Endodermal cell (in vitro differentiated cells): ENCODE results near the gene MUC3A. TPM values are rescaled to one million over a fixed set of nuclear protein-coding genes. Genes with fewer than 3 reads are reported as not detected.
"Not testable (repeated sequence)": the region's sequence is repeated elsewhere in the genome, so short reads cannot be mapped to it uniquely, and the experiment has no call there.

Source experiments
- DNase-seq: peaks from one replicate; pipeline ENCODE4 v3.0.0-alpha.2; 2017
- H3K27ac ChIP-seq: 2 replicates; pipeline ENCODE4 v1.5.1; 2013; ENCODE audit warnings: mild to moderate bottlenecking, low read depth, low read length, moderate library complexity
- H3K27me3 ChIP-seq: 2 replicates; pipeline ENCODE4 v1.6.1; 2013; ENCODE audit warnings: mild to moderate bottlenecking, low read length, moderate library complexity; ENCODE audit not compliant: insufficient read depth, control insufficient read depth, poor library complexity, severe bottlenecking
- H3K36me3 ChIP-seq: 2 replicates; pipeline ENCODE4 v1.7.0; 2013; ENCODE audit warnings: mild to moderate bottlenecking, low read length, moderate library complexity; ENCODE audit not compliant: control insufficient read depth, insufficient read depth
- H3K4me1 ChIP-seq: one replicate; pipeline ENCODE4 v1.7.0; 2013; ENCODE audit warnings: low read length; ENCODE audit not compliant: control insufficient read depth, insufficient read depth
- H3K4me3 ChIP-seq: 2 replicates; pipeline ENCODE4 v1.5.1; 2013; ENCODE audit warnings: mild to moderate bottlenecking, low read length, moderate library complexity
- H3K9ac ChIP-seq: 2 replicates; pipeline ENCODE4 v1.6.1; 2013; ENCODE audit warnings: mild to moderate bottlenecking, low read length, moderate library complexity; ENCODE audit not compliant: poor library complexity, severe bottlenecking; ENCODE audit errors: extremely low read depth
- H3K9me3 ChIP-seq: 2 replicates; pipeline ENCODE4 v1.6.1; 2013; ENCODE audit warnings: mild to moderate bottlenecking, low read length, moderate library complexity; ENCODE audit not compliant: control insufficient read depth
- H3K27ac Mint-ChIP-seq: 2 replicates; pipeline ENCODE4 v1.8.0; 2020; ENCODE audit warnings: mixed read lengths
- H3K27me3 Mint-ChIP-seq: 2 replicates; pipeline ENCODE4 v1.8.0; 2021; ENCODE audit warnings: mild to moderate bottlenecking, mixed read lengths; ENCODE audit not compliant: insufficient read depth
- H3K36me3 Mint-ChIP-seq: 2 replicates; pipeline ENCODE4 v1.8.0; 2020; ENCODE audit warnings: low read depth, mixed read lengths
- H3K4me1 Mint-ChIP-seq: 2 replicates; pipeline ENCODE4 v1.8.0; 2020; ENCODE audit warnings: mixed read lengths
- H3K4me3 Mint-ChIP-seq: 2 replicates; pipeline ENCODE4 v1.8.0; 2020; ENCODE audit warnings: mild to moderate bottlenecking, moderate library complexity, mixed read lengths
- H3K9me3 Mint-ChIP-seq: 2 replicates; pipeline ENCODE4 v1.8.0; 2020; ENCODE audit warnings: mild to moderate bottlenecking, mixed read lengths
- CTCF ChIP-seq: fragments of 200-600 bp; sonication (generic); conservative IDR thresholded peaks from 2 replicates; pipeline ENCODE4 v1.5.0; 2021; ENCODE audit warnings: antibody characterized with exemption, mild to moderate bottlenecking
- WGBS, 2 experiments: methylation state at CpG; one replicate each; pipeline versions ENCODE4 v1.1.5 to v1.1.7; 2013; ENCODE audit warnings: missing lambda C conversion rate in 2 of 2, mixed read lengths in 1 of 2; ENCODE audit not compliant: insufficient coverage in 1 of 2, insufficient read length in 1 of 2; 5-methylcytosine and 5-hydroxymethylcytosine counted together
- total RNA-seq, 2 donors: library from RNA; stranded (reverse); fragmentation: NEBNext Ultra II Directional in 1 of 2; extraction: Animal tissue kit (Norgen Biotek cat#: 25700) in 1 of 2; gene quantifications; 2 replicates in 1 of 2; 3 replicates in 1 of 2; pipeline ENCODE4 v1.2.1, GENCODE V29; 2021

MUC3A gene
- total RNA-seq, 2 donors from 2014 or later: 7.7 to 24.1 TPM

- WGBS, 2 experiments: 89% methylated on average over 6 of the region's 10 CpGs; no CpG with 5 or more reads in 1 of the 2 experiments
- not testable (repeated sequence) for H3K27me3 Mint-ChIP-seq, H3K9ac ChIP-seq, H3K27ac ChIP-seq, H3K27ac Mint-ChIP-seq, H3K4me1 ChIP-seq, H3K4me1 Mint-ChIP-seq, H3K36me3 ChIP-seq, H3K4me3 Mint-ChIP-seq, H3K9me3 ChIP-seq, DNase-seq, H3K36me3 Mint-ChIP-seq, H3K4me3 ChIP-seq, H3K27me3 ChIP-seq
- H3K9me3 Mint-ChIP-seq: peaks cover 12% of the 10 kb centered on the region
These were observed 50.7 kb downstream of the MUC3A start for GRCh38 chr7:101000025-101000424.

DNA sequence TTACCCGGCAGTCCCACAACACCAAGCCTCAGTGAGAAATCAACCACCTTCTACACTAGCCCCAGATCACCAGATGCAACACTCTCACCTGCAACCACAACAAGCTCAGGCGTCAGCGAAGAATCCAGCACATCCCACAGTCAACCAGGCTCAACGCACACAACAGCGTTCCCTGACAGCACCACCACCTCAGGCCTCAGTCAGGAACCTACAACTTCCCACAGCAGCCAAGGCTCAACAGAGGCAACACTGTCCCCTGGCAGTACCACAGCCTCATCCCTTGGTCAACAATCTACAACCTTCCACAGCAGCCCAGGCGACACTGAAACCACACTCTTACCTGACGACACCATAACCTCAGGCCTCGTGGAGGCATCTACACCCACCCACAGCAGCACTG is 53.0 kb downstream of the MUC3A start:
- H3K4me1 ChIP-seq, H3K4me1 Mint-ChIP-seq, H3K4me3 ChIP-seq, H3K27me3 Mint-ChIP-seq, DNase-seq, H3K36me3 ChIP-seq, H3K36me3 Mint-ChIP-seq, H3K9me3 ChIP-seq, H3K9ac ChIP-seq, H3K27ac Mint-ChIP-seq, H3K4me3 Mint-ChIP-seq, H3K9me3 Mint-ChIP-seq, H3K27ac ChIP-seq, H3K27me3 ChIP-seq: not testable (repeated sequence)
- WGBS, 2 experiments: no CpG with 5 or more reads among the region's 8 CpGs

DNA sequence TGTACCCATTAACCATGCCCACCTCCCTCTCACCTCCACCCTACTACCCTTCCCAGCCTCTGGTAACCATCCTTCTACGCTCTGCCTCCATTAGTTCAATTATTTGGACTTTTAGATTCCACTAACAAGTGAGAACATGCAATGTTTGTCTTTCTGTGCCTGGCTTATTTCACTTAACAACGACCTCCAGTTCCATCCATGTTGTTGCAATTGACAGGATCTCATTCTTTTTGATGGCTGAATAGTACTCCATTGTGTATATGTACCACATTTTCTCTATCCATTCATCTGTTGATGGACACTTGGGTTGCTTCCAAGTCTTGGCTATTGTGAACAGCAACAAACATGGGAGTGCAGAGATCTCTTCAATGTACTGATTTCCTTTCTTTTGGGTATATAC is 58.0 kb downstream of the MUC3A start:
- not testable (repeated sequence) for H3K9me3 ChIP-seq, H3K4me3 ChIP-seq, H3K4me3 Mint-ChIP-seq, H3K36me3 Mint-ChIP-seq, H3K36me3 ChIP-seq, DNase-seq, H3K9me3 Mint-ChIP-seq, H3K9ac ChIP-seq, H3K4me1 ChIP-seq, H3K27me3 ChIP-seq, H3K27me3 Mint-ChIP-seq, H3K27ac ChIP-seq, H3K4me1 Mint-ChIP-seq, H3K27ac Mint-ChIP-seq
- WGBS, 2 experiments: 82 to 100% methylated on average over 1 to 2 of the region's 2 CpGs

- H3K4me3 Mint-ChIP-seq: no peak overlapping the region
- no peak for DNase-seq
- H3K9me3 ChIP-seq: no peaks in the 10 kb centered on the region
- H3K4me1 Mint-ChIP-seq: peaks cover 4% of the 10 kb centered on the region
- no peak for TF ChIP-seq CTCF
- no peaks in the 10 kb centered on the region for H3K36me3 ChIP-seq
- no peaks in the 10 kb centered on the region for H3K9me3 Mint-ChIP-seq
- H3K36me3 Mint-ChIP-seq: peaks cover 13% of the 10 kb centered on the region
- no peak overlapping the region for H3K27ac ChIP-seq
- H3K4me1 ChIP-seq: no peaks in the 10 kb centered on the region
- WGBS, 2 experiments: 87 to 97% methylated on average over 5 of the region's 5 CpGs
- H3K27me3 Mint-ChIP-seq: no peaks in the 10 kb centered on the region
- H3K27ac Mint-ChIP-seq: no peak overlapping the region
- no peaks in the 10 kb centered on the region for H3K27me3 ChIP-seq
- no peak overlapping the region for H3K9ac ChIP-seq
- no peak overlapping the region for H3K4me3 ChIP-seq
These were observed 60.3 kb downstream of the MUC3A start for GRCh38 chr7:101009629-101010028.
